HT1080 (cell line): ENCODE results near the gene BIRC5. TPM values are rescaled to one million over a fixed set of nuclear protein-coding genes. Genes with fewer than 3 reads are reported as not detected.

ENCODE experiments used
- DNase-seq: peaks from one replicate; pipeline ENCODE4 v3.0.0-alpha.2; 2015; ENCODE audit warnings: low read depth
- total RNA-seq: library from RNA; depleted of rRNA; stranded (reverse); fragments of >200 nt; shearing (Covaris generic); gene quantifications from 2 replicates; pipeline ENCODE4 v1.2.3, GENCODE V29; 2014

The BIRC5 gene
- total RNA-seq, 1 experiment from 2014 or later: 195 TPM

DNA sequence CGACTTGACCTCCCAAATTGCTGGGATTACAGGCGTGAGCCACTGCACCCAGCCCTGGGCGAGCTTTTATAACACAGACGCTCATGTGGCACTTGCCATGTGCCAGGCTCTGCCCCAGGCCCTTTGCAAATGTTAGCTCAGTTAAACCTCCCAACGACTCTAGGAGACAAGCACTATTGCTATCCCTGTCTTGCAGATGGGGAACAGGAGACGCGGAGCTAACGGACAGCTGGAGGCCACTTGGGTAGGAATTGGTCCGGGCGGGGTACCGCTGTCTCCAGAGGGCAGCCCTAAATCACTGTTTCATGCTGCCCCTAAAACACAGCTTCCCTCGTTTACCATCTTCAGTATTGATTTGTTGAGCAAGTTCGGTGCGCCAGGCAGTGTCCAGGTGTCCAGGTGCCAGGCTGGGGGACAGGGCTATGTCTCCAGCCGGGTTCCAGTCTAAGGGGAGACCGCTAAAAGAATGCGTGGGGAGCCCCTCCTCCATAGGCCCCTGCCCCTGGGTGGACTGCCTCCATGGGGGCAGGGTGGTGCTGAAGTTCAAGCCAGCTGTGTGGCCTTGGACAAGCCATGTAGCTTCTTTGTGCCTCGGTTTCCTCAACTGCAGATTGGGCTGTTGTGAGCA, 41.1 kb downstream of the BIRC5 start:
- DNase-seq: no peak

DNA sequence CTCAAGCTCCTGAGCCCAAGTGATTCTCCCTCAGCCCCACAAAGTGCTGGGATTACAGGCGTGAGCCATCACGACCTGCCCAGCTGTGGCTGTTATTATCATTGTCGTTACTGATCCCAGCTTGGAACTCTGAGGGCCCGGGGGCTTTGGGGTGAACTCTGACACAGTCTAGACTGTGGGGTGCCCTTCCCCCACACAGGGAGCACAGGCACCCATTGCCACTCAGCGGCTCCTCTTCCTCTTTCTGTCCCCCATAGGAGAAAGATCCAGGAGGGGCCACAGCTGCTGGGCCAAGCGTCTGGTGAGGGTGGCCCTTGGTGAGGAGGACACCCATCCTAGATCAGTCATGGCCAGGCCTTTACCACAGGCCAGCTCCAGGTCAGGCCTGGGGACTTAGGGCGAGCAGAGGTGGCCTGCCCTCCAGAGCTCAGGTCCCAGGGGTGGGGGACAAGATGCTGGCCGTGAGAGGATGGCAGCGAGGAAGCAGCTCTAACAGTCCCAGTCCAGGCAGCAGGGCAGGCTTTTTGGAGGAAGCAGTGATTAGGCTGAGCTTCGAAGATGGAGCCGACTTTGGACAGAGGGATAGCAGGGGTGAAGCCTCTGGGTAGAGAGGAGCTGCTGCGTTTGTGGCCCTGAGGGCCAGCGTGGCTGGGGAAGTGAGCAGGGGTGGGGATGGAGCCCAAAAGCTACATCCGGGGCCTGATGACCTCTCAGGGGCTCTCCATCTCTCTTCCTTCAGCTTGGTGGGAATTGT, 42.1 kb downstream of the BIRC5 start:
- DNase-seq: no peak

GRCh38 chr17:78256707-78257591, 42.9 kb downstream of the BIRC5 start:
- no peak for DNase-seq

- no peak for DNase-seq
Observed at GRCh38 chr17:78257810-78258322, 43.8 kb downstream of the BIRC5 start.

- no peak for DNase-seq
Observed at GRCh38 chr17:78258323-78259191, 44.5 kb downstream of the BIRC5 start.

DNA sequence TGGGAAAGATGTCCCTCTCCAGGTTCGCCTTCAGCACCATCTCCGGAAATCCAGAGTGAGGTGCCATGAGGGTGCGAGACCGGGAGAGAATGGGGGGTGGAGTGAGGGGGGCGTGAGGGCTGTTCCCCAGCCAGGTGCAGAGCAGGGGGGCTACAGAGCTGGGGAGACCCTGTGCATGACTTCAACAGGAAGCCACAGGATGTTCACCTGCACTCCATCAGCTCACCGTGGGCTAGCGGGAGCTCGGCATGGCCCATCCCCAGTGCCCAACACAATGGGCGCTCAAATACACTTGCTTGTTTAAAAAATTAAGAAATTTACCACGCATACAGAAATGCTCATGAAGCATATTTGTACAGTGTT, 45.1 kb downstream of the BIRC5 start:
- DNase-seq: no peak

GRCh38 chr17:78263063-78263735, 49.1 kb downstream of the BIRC5 start:
- DNase-seq: no peak

- DNase-seq: no peak
Observed at GRCh38 chr17:78263736-78264340, 49.8 kb downstream of the BIRC5 start.

- DNase-seq: no peak
Observed at GRCh38 chr17:78264590-78264989, 50.5 kb downstream of the BIRC5 start.

GRCh38 chr17:78265121-78265520, 51.1 kb downstream of the BIRC5 start:
- no peak for DNase-seq

- DNase-seq: no peak
Observed at GRCh38 chr17:78266231-78266631, 52.2 kb downstream of the BIRC5 start.

GRCh38 chr17:78266771-78267170, 52.7 kb downstream of the BIRC5 start:
- DNase-seq: no peak

- DNase-seq: no peak
Observed at GRCh38 chr17:78267253-78268073, 53.4 kb downstream of the BIRC5 start.

DNA sequence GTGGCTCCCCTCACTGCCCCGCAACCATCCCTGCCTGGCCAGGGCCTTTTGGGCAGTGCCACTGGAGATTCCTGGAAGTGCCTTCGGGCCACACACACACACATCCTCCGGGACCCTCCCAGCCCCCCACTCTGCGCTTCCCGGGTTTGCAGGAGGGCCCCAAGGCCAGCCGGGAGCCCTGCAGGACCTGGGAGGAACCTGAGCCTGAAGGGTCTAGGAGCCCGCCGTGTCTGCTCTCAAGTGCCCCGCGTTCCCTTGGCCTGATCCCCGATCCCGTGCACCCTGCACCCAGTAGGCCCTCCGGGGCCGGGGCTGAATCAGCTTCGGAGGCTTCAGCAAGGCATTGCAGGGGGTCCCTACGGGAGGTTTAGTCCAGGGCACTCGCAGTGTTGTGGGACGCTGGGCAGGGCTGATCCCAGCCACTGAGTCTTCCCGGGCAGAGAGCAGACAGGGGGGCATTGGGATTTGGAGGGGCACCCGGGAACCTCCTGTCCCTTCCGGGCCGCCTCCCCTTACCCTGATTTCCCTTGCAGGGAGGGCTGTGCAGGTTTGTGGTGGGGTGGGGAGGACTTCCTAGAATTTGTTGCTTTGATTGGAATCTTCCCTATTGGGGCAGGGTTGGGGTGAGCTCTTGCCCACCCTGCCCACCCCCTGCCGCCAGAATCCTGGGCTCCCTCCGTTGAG, 54.3 kb downstream of the BIRC5 start:
- no peak for DNase-seq

- no peak for DNase-seq
Observed at GRCh38 chr17:78268951-78269905, 55.2 kb downstream of the BIRC5 start.

GRCh38 chr17:78269955-78270381, 55.9 kb downstream of the BIRC5 start:
- no peak for DNase-seq
